Astrocyte (in vitro differentiated cells and primary cell): ENCODE results near the gene CTDSPL. TPM values are rescaled to one million over a fixed set of nuclear protein-coding genes. Genes with fewer than 3 reads are reported as not detected.
A peak's percentile ranks its signal among the peaks of the same experiment; 100 is the strongest.

Experiments
- DNase-seq: peaks from one replicate; pipeline ENCODE4 v3.0.0-alpha.2; 2010; ENCODE audit warnings: low read depth
- FAIRE-seq: peaks from 2 replicates; lab custom pipeline; 2011; peaks lifted over from hg19 to GRCh38; lab: Jason Lieb, UNC
- H2AFZ ChIP-seq: 2 replicates; pipeline ENCODE4 v1.6.0; 2012; ENCODE audit warnings: low read depth, low read length, inconsistent platforms
- H3K27ac ChIP-seq: 2 replicates; pipeline ENCODE4 v1.5.1; 2011; ENCODE audit warnings: low read depth, low read length, inconsistent platforms
- H3K27me3 ChIP-seq: 2 replicates; pipeline ENCODE4 v1.6.0; 2011; ENCODE audit warnings: low read length, inconsistent platforms; ENCODE audit not compliant: insufficient read depth
- H3K36me3 ChIP-seq: 2 replicates; pipeline ENCODE4 v1.5.1; 2011; ENCODE audit warnings: low read length, inconsistent platforms; ENCODE audit not compliant: insufficient read depth
- H3K4me1 ChIP-seq: 2 replicates; pipeline ENCODE4 v1.5.1; 2011; ENCODE audit warnings: low read length, inconsistent platforms; ENCODE audit not compliant: insufficient read depth
- H3K4me2 ChIP-seq: 2 replicates; pipeline ENCODE4 v1.6.0; 2012; ENCODE audit warnings: low read length, inconsistent platforms
- H3K4me3 ChIP-seq: 2 replicates; pipeline ENCODE4 v1.5.1; 2011; ENCODE audit warnings: low read depth, mild to moderate bottlenecking, low read length, inconsistent platforms; ENCODE audit not compliant: insufficient read depth
- H3K79me2 ChIP-seq: 2 replicates; pipeline ENCODE4 v1.6.0; 2012; ENCODE audit warnings: mild to moderate bottlenecking, low read length, inconsistent platforms; ENCODE audit not compliant: insufficient read depth
- H3K9ac ChIP-seq: 2 replicates; pipeline ENCODE4 v1.6.0; 2012; ENCODE audit warnings: mild to moderate bottlenecking, low read length, inconsistent platforms
- H3K9me3 ChIP-seq: 2 replicates; pipeline ENCODE4 v1.5.1; 2012; ENCODE audit warnings: low read depth, mild to moderate bottlenecking, low read length, inconsistent platforms; ENCODE audit not compliant: insufficient read depth
- H4K20me1 ChIP-seq: 2 replicates; pipeline ENCODE4 v1.6.0; 2012; ENCODE audit warnings: low read length, inconsistent platforms; ENCODE audit not compliant: insufficient read depth
- H3K27ac Mint-ChIP-seq: one replicate; pipeline ENCODE4 v1.8.0; 2021; ENCODE audit warnings: mild to moderate bottlenecking, mixed read lengths; ENCODE audit not compliant: unreplicated experiment
- H3K27me3 Mint-ChIP-seq: one replicate; pipeline ENCODE4 v1.8.0; 2021; ENCODE audit warnings: low read depth, mixed read lengths; ENCODE audit not compliant: unreplicated experiment
- H3K36me3 Mint-ChIP-seq: one replicate; pipeline ENCODE4 v1.8.0; 2021; ENCODE audit warnings: low read depth, mixed read lengths; ENCODE audit not compliant: unreplicated experiment
- H3K4me1 Mint-ChIP-seq: one replicate; pipeline ENCODE4 v1.8.0; 2021; ENCODE audit warnings: low read depth, mixed read lengths; ENCODE audit not compliant: unreplicated experiment
- H3K4me3 Mint-ChIP-seq: one replicate; pipeline ENCODE4 v1.8.0; 2021; ENCODE audit warnings: mild to moderate bottlenecking, moderate library complexity, mixed read lengths; ENCODE audit not compliant: unreplicated experiment
- H3K9me3 Mint-ChIP-seq: one replicate; pipeline ENCODE4 v1.8.0; 2021; ENCODE audit warnings: mild to moderate bottlenecking, mixed read lengths; ENCODE audit not compliant: unreplicated experiment
- CTCF ChIP-seq: IDR thresholded peaks from 2 replicates; pipeline ENCODE4 v1.5.1; 2011; ENCODE audit warnings: low read depth, mild to moderate bottlenecking, inconsistent platforms, low read length, moderate library complexity; ENCODE audit not compliant: insufficient read depth
- EZH2 ChIP-seq: IDR thresholded peaks from 2 replicates; pipeline ENCODE4 v1.6.1; 2012; ENCODE audit warnings: mild to moderate bottlenecking, low read length, inconsistent platforms; ENCODE audit not compliant: insufficient read depth
- total RNA-seq: library from RNA; stranded (reverse); gene quantifications from 2 replicates; pipeline ENCODE4 v1.2.1, GENCODE V29; 2021

CTDSPL gene
- total RNA-seq, 1 donor from 2014 or later, result 37.9 TPM

DNA sequence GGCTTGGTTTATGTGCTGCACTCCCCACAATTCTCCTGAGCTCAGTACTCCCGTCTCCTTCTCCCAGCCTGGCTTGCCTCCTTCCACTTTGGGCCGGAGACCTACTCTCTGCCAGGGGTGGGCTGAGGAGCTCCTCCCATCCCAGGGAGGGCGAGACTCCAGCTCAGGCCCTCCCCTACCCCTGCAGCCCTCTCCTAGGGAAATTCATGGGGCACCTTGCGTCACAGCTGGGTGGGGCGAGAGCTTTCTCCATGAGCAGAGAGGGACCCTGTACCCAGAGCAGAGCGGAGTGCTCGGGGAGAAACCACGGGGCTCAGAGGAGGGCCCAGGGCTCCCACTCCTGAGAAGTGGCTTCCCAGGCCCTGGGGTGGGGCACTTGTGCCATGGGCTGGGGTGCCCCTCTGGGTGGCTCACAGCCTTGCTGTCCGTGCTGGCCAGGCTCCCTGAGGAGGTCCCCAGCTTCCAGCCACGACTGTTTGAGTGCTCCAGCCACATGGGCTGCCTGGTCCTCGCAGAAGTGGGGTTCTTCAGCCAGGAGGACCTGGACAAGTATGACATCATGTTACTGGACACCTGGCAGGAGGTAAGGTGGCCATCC is 142.2 kb downstream of the CTDSPL start:
- FAIRE-seq, result no peak
- no peak overlapping the region for H3K4me3 ChIP-seq
- no peaks in the 10 kb centered on the region for H3K27me3 ChIP-seq
- Mint-ChIP-seq H3K4me1 (peaks cover 5% of the 10 kb centered on the region), H3K9me3 (no peaks in the 10 kb centered on the region), H3K27ac (peak overlapping the region; percentile 29), H3K27me3 (peaks cover 4% of the 10 kb centered on the region), H3K4me3 (no peak overlapping the region), H3K36me3 (peaks cover 3% of the 10 kb centered on the region)
- DNase-seq, result no peak
- TF ChIP-seq EZH2 (no peak), CTCF (no peak)
- no peak overlapping the region for H3K9ac ChIP-seq
- H3K4me2 ChIP-seq, result no peak overlapping the region
- H3K36me3 ChIP-seq, result no peaks in the 10 kb centered on the region
- no peaks in the 10 kb centered on the region for H3K9me3 ChIP-seq
- peaks cover 6% of the 10 kb centered on the region for H3K4me1 ChIP-seq
- H3K27ac ChIP-seq, result no peak overlapping the region
- no peak overlapping the region for H2AFZ ChIP-seq
- H4K20me1 ChIP-seq, result peaks cover 6% of the 10 kb centered on the region
- H3K79me2 ChIP-seq, result no peaks in the 10 kb centered on the region

GRCh38 chr3:38004415-38005075 is 142.9 kb downstream of the CTDSPL start:
- Histone ChIP-seq H3K27ac (no peak overlapping the region), H3K4me3 (no peak overlapping the region), H3K9me3 (no peaks in the 10 kb centered on the region), H3K79me2 (no peaks in the 10 kb centered on the region), H4K20me1 (peaks cover 6% of the 10 kb centered on the region), H3K9ac (no peak overlapping the region), H3K4me1 (peaks cover 6% of the 10 kb centered on the region), H2AFZ (no peak overlapping the region), H3K36me3 (no peaks in the 10 kb centered on the region), H3K4me2 (peak overlapping the region; percentile 8), H3K27me3 (no peaks in the 10 kb centered on the region)
- H3K9me3 Mint-ChIP-seq, result no peaks in the 10 kb centered on the region
- no peak overlapping the region for H3K4me3 Mint-ChIP-seq
- TF ChIP-seq EZH2 (no peak), CTCF (peak; percentile 75)
- peak overlapping the region; percentile 29 for H3K27ac Mint-ChIP-seq
- DNase-seq, result peak; percentile 40
- H3K27me3 Mint-ChIP-seq, result peaks cover 4% of the 10 kb centered on the region
- peaks cover 3% of the 10 kb centered on the region for H3K36me3 Mint-ChIP-seq
- FAIRE-seq, result no peak
- H3K4me1 Mint-ChIP-seq, result peaks cover 5% of the 10 kb centered on the region
